Uterus (tissue), 2 donors: Measurements from ENCODE around the gene KIF1A.

ENCODE experiments used
- POLR2A ChIP-seq, 2 donors: fragments of 450-650 bp; IDR thresholded peaks; one replicate each; pipeline ENCODE4 v1.6.1; 2016; ENCODE audit warnings: antibody characterized with exemption in 2 of 2, mild to moderate bottlenecking in 1 of 2, moderate library complexity in 1 of 2
- TF ChIP-seq, protein P1 (sequence below), 4 experiments: fragments of 200-600 bp in 2 of 4; fragments of 450-650 bp in 2 of 4; sonication (generic) in 2 of 4; IDR thresholded peaks; one replicate each; pipeline ENCODE4 v1.5.1; 2016 to 2019; ENCODE audit warnings: antibody characterized with exemption in 4 of 4, mild to moderate bottlenecking in 2 of 4, moderate library complexity in 1 of 4

DNA sequence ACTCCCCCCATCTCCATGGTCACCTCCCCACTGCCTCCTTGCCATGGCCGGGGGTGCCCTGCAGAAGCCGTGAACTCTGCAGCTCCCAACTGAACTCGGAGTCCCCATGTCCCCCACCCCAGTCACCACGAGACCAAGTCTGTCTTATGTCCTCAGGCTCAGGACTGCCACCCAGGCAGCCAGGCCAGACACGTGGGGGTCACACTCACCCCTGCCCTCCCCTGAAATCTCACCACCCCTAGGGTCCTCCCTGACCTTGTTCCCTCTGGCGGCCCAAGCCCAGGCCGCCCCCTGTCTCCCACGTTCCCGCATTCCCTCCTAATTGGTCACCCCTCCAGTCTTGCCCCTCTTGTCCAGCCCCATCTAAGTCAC lies 117.4 kb downstream of the KIF1A start:
- TF ChIP-seq, protein P1, sequence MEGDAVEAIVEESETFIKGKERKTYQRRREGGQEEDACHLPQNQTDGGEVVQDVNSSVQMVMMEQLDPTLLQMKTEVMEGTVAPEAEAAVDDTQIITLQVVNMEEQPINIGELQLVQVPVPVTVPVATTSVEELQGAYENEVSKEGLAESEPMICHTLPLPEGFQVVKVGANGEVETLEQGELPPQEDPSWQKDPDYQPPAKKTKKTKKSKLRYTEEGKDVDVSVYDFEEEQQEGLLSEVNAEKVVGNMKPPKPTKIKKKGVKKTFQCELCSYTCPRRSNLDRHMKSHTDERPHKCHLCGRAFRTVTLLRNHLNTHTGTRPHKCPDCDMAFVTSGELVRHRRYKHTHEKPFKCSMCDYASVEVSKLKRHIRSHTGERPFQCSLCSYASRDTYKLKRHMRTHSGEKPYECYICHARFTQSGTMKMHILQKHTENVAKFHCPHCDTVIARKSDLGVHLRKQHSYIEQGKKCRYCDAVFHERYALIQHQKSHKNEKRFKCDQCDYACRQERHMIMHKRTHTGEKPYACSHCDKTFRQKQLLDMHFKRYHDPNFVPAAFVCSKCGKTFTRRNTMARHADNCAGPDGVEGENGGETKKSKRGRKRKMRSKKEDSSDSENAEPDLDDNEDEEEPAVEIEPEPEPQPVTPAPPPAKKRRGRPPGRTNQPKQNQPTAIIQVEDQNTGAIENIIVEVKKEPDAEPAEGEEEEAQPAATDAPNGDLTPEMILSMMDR (IDR thresholded peaks at IDR 0.05) = no peak
- TF ChIP-seq POLR2A (IDR thresholded peaks at IDR 0.05) = no peak
